NCI-H2196 treated with DMSO at 0.1 percent for 48 hours (cell line): Measurements from ENCODE around the gene RFT1.
"Not testable (repeated sequence)": the region's sequence is repeated elsewhere in the genome, so short reads cannot be mapped to it uniquely, and the experiment has no call there.

ENCODE experiments used
- DNase-seq: peaks from one replicate; lab custom pipeline; 2025; ENCODE audit not compliant: unreplicated experiment; lab: John Stamatoyannopoulos, UW

The RFT1 gene

DNA sequence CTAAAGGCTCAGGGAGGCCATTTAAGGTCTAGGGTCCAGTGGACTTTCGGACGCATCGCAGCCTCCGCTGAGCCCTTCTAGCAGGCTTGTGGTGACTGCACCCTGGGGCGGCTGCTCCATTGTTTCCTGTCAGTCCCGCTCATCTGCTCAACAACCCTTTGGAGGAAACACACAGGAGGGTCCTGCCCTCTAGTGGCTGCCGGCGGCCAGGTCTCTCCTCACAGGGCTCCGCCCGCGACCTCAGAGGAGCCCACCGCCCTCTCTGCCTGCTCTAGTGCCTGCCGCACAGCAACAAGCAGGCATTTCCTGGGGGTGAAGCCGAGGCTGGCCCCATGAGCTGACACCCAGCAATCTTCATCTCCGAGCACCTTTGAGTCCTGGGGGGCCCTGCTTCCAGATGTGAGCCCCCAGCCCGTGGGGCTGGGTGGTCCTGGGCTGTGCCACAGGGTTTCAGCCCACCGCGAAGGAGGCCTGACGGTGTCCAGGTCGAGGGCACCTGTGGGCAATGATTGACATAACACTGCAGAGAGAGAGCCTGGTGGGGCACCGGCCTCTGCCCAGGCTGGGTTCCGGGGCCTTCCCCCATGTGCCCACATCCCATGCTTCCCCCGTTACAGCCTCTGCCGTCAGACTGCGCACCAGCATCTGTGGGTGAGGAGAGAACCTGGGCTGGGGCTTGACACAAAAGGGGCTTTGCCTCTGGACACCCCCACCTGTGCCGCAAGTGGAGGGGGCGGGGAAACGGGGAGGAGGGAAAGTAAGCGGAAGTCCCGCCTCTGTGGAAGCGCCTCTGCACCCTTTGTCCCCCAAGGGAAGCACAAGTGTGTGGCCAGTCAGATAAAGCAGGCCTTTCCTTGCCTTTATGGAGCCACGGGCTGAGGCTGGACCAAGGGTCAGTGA lies 57.3 kb downstream of the RFT1 start:
- DNase-seq, result peak; percentile 23

DNA sequence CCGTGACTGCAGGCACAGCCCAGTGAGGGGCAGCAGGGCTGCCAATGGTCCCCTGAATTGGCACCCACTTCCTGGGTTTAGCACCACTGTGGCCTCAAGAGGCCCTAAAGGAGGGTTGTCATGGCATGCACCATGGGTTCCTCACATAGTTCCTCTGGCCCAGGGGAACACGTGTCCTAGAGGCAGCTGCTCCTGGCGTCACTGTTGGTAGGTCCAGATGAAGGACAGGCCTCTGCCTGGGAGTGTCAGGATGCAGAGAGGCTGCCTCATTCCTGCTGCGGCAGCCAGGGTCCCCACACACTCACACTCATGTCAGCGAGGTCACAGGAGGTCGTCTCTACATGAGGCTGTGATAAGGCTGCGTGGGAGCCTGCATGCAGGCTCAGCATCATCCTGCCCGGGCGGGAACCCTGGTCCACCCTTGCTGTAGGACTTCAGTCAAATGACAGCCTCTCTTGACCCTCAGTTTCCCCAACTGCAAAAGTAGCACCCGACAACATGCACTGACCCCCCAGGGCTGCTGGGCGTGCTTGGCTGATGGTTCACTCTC lies 58.3 kb downstream of the RFT1 start:
- no peak for DNase-seq

DNA sequence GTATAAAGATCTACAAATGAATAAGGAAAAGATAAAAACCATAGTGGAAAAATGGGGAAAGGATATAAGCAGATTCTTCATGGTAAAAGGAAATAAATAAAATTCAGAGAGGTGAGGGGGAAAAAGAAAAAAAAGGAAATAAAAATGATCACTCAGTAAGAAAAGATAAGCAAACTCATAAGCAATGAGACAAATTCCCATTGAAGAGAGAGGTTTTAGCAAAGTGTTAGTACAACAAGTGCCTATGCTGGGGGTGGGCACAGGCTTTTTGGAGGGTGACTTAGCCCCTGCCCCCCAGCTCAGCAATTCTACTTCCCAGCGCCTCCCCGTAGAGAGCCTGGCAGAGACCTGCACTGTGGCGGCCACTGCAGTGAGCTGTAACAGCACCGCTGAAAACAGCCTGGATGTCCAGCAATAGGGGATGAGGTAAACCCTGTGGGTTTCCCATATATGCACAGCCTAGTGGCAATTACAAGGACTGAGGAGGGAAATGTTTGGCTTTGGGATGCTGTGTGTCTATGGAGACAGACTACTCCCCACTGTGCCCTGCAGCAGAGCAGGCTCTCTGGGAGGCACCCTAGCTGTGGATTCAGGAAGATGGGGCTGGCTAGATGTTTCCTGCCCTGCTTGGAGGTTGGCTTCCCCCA lies 60.7 kb downstream of the RFT1 start:
- DNase-seq, result no peak

DNA sequence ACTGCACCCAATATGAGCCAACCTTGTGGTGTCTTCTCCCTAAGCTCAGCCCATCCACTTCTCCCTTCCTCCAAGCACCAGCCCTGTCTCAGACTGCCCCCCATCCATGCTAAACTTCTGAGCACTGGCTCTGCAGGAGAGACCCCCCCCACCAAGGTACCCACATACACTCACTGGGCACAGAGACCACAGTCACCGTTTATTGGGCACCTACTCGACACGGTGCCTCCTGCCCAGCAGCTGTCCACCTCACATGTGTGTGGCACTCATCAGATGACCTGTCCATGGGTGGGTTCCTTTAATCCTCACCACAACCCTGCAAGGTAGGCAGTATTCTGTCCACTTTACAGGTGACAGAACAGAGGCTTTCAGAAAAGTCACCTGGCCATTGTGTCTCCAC lies 62.1 kb downstream of the RFT1 start:
- DNase-seq, result no peak

DNA sequence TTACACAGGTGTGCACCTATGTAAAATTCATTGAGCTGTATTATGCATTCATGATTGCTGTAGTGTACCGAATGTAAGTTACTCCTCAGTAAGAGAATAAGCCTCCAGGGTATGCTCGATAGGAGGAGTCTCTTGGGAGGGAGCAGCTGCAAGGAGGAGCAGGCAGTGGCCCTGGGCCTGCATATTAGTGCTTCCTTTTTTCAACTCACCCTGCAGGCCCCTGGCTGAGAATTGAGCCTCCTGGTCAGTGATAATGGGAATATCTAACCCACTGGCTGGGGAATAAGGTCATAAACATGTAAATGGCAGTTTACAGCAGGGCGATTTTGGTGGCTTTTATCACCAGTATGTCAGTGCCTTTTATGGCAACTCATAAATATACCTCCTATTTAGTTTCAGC lies 62.7 kb downstream of the RFT1 start:
- DNase-seq, result no peak

DNA sequence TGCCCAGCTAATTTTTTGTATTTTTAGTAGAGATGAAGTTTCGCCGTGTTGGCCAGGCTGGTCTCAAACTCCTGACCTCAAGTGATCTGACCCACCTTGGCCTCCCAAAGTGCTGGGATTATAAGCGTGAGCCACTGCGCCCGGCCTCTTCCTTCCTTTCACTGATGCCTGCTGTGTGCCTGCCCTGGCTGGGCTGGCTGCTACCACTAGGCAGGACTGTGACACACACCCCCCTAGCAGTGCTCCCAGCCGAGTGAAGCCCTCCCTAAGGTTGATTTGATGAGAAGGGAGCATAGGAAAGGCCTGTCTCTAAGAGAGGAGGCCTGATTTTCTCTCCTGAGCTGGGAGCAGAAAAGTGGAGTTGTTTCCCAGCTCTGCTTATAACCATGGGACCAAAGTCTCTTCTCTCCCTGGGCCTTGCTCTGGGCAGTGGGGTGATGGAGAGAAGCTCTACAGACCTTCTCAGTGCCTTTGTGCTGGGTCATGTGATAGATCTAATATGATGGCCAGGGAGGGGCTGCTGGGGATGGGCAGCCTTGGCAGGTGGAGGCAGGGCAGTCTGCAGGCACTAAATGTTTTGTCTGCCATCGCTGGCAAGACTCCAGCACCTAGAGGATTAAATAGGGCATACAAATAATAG lies 64.3 kb downstream of the RFT1 start:
- no peak for DNase-seq

DNA sequence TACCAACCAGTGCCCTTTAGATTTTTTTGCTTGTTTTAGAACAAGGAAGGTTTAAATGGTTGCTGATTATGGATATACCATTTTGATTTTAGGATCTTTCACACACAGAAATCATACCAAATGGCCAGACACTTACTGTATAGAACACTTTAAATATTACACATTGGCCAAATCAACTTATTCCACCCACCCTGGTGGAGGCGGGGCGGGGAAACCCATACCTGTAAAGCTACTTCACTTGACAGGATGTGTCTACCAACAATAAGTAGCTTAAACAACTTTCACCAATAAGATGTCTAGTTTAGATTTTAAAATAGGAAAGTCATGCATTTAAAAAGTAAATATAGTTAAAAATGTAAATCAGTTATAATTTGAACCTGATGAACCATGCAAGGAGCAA lies 67.3 kb downstream of the RFT1 start:
- no peak for DNase-seq

DNA sequence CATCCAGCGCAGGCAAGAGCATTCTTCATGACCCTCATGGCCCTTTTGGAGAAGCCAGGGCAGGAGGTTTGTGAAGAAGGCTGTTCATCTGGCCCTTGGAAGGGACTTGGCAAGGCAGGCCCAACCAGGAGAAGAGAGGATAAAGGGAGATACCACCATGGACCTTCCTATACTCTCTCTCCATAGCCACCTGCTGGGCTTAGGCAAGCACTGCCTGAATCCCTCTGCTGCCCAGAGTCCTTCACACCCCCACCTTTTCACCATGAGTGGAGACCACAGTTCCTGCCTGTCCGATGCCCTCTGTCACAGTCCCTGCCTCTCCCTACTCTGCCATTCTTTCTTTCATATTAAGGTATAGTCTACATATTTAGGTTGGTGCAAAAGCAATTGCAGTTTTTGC lies 73.8 kb downstream of the RFT1 start:
- no peak for DNase-seq

DNA sequence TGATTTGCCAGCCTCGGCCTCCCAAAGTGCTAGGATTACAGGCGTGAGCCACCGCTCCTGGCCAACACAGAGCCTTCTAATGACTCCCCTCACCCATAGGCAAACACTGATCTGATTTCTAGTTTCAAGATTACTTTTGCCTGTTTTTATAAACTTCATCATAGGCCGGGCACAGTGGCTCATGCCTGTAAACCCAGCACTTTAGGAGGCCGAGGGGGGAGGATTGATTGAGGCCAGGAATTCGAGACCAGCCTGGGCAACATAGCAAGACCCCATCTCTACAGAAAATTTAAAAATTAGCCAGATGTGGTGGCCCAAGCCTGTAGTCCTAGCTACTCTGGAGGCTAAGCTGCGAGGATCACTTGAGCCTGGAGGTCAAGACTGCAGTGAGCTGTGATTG lies 76.0 kb downstream of the RFT1 start:
- DNase-seq, result not testable (repeated sequence)

DNA sequence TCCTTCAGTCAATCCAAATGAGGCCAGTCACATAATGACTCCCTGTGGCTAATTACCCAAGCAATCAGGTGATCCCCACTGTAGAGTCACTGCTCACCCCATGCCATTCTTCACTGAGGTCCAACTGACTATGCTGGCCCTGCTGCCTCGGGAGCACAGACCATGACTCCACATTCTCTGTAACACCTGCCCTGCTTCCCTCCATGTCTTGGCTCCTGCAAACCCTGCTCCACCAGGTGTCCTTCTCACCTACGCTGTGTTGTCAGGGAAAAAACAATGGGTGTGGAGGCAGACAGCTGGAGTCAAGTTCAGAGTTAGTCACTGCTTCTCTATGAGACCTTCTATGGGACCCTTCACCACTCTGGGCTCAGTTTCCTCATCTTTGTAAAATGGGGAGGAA lies 78.3 kb downstream of the RFT1 start:
- DNase-seq, result no peak

DNA sequence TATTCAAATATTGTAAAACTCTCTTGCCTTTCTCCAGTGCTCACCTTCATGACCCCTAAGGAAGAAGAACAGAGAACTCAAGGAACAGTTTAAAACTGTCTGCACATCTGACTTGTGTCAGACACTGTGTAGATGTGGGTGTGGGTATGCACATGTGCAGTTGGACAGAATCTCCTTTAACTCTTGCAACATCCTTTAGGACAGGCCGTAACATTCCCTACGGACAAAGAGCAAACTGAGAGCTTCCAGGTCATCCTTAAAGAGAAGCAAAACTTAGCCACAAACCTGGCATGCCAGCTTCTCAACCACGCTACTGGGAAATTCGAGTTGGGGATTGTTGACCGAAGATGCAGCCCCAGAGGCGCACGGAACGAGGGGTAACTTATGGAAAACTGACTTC lies 80.2 kb downstream of the RFT1 start:
- DNase-seq, result no peak

DNA sequence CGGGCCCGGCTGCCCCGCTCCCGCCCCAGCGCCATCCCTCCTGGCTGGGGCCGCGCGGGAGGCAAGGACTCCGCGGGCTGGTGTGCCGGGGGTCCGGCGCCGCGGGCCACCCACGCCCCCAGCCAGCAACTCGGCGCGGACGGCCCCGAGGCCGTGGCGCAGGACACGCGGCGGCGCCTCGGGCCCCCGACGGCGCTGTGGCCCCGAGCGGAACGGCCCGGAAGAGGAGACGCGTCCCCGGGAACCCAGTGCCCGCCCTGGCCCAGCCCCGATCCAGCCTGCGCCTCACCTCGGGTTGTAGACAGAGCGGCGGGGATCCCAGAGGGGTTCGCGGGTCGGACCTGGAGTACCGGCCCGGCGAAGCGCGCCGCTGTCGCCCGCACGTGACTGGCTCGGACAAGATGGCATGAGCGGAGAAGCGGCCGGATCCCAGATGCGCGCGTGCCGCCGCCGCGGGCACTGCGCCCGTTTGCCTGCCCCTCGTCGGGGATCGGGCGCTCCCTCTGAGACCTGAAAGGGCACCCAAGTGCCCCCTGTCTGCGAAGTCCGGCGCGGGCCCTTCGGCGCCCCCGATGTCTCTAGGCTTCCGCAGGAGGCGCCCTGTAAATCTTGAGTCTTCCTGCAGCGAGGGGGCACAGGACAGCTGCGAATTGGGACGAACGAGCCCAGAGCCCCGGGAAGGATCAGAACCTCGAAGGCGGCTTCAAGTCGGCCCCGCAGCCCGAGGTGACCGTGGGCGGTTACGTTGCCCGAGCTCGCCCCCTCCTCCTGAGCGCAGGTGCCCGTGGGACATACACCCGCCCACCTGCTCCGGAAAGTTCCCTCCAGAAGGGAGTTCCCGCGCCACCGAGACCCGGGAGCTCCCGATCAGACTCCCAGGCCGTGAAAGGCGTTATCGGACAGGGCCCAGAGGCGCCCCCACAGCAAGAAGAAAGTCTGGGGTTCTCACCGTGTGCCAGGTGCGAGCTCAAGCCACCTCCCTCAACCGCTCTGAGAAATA lies 83.8 kb downstream of the RFT1 start:
- no peak for DNase-seq

DNA sequence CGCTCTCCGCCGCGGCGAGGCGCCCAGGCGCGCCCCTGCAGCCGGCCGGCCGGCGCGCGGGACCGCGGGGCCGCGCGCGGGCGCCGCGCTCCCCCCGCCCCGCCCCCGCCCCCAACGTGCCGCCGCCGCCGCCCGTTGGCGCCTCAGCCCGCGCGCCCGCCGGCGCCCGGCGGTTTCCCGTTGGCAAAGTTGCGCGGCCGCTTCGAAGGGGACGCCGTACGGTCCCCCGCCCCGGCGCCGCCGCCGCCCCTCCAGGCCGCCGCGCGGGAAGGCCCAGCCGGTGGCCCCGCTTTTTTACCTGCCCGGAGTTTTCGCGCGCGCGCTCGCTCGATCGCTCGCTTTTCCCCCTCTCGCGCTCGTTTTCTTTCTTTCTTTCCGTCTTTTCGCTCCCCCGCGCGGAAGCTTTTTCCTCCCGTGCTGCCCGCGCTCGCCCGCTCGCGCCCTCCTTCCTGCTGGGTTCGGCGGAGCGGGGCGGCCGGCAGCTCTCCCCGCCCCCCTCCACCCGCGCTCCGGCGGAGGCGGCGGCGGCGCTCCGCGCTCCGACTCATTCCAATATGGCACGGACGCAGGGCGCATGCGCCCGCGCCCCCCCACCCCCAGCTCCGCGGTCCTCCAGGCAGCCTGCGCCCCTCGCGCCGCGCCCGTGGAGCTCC lies 84.6 kb downstream of the RFT1 start, which contains the start of gene SFMBT1:
TSS of gene SFMBT1 (minus strand) at position 556 of the 653 bp plus-strand sequence. CDS start 76,945 bp downstream, outside the sequence.
- DNase-seq, result no peak

DNA sequence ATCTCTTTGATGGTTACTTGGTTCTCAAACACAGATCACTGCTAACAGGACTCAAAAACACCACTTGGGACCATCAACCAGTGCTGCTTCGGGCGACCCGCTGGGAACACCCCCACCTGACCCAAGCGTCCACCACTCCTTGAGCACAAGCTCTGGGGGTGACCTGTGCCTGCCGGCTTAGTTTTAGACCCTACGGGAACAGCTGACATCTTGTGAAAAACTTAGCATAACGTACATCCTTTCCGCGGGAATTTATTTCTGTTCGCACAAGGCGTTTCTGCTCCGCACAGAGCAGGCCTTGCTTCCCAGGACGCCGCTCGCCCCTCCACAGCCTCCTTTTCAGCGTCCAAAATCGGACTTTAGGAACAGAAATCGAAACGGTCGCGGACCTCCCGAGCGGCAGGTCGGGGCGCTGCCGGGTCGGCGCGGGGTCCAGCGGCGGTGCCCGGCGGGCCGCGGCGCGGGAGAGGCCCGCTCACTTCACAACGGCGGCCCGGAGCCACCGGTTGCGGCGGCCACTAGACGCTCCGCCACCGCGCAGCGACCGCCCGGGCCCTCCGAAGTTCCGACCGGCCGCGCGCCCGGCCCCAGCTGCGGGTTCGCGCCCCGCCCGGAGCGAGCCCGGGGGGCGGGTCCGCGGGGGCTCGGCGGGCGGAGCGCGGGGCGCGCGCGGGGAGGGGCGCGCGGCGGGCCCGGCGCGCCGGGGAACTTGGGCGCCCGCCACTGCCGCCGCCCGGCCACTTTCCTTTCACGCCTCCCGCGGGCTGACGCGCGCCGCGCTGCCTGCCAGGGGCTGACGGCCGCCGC lies 85.3 kb downstream of the RFT1 start:
- no peak for DNase-seq

DNA sequence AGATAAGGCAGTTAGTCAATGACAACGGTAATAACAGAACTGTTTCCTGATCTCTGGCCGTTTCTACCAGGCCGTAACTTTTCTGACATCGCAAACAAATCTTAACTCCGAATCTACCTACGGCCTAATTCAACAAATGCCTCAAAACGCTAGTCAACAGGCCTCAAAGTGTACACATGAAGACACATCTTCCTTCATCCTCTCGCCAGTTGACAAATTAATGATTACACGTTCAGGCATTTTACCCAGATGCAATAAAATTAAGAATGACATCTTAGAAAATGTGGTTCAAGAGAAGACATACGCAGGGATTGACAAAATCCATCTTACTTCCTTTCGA lies 85.9 kb downstream of the RFT1 start:
- no peak for DNase-seq

DNA sequence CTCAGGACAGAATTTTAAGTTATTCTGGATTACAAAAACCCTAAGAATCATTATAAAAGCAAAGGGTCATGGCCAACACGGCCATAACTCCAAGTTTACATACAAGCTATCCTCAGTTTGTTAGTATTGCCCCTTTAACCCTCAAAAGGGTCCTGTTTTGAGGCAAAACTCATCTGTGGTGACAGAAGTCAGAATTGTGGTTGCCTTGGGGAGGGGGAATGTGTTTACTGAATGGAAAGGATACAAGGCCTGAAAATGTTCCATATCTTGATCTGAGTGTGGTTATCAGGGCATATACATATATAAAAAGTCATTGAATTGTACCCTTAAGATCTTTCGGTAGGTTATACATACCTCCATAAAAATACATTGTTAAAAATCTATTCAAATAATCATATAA lies 86.5 kb downstream of the RFT1 start:
- DNase-seq, result no peak

DNA sequence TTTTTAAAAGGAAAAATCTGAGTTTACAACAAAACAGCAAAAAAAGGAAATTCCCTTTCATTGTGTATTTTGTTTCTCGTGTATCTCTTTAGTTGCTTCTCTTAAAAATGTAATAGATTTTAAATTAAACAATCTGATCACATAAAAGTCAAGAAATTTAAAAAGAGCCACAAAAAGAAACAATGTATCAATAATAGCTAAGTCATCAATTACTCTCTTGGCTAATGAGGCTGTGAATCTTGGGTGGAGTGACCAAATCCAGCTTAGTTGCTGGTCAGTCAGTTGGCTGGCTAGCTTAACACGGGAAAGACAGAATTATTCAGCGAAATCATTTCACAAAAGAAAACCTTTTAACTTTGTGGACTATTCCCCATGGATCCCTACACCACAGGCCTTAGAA lies 87.6 kb downstream of the RFT1 start:
- DNase-seq, result no peak

DNA sequence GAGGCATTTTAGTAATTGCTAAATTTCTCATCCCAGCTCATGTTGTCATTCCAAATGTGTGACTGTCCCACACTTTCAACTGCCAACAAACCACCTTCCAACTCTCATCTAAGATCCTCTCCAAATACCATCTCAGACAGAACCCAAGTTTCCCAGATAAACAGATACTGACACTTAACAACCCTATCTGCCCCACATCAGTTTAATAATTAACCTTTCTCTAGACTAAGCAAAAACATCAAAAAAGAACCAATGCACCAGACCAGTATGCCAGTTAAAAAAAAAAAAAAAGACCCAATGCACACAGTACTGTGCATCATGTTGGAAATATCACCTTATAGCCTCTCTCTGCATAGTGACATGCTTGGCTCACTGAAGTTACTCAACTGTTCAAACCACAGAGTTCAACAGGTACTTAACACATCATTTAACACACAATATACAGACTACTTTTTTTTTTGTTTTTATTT lies 89.8 kb downstream of the RFT1 start:
- no peak for DNase-seq

DNA sequence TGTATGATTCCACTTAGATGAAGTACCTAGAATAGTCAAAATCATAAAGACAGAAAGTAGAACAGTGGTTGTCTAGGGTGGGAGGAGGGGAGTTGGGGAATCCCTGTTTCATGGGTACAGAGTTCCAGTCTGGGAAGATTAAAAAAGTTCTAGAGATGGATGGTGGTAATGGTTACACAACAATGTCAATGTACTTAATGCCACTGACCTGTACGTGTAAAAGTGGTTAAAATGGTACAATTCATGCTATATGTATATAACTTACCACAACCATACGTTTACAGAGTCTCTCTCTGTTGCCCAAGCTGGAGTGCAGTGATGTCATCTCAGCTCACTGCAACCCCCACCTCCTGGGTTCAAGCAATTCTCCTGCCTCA lies 90.9 kb downstream of the RFT1 start:
- no peak for DNase-seq
